Natural killer cell treated with Interleukin-12 subunit alpha and Interleukin-12 subunit beta and Interleukin-15 and Interleukin-18, amount 100 ng/mL, for 72 hours (primary cell): ENCODE data around the gene KCNMA1. TPM values are rescaled to one million over a fixed set of nuclear protein-coding genes. Genes with fewer than 3 reads are reported as not detected.
"Not testable (repeated sequence)": the region's sequence is repeated elsewhere in the genome, so short reads cannot be mapped to it uniquely, and the experiment has no call there.

Experiments used
- ATAC-seq, 2 donors: fragments of 150-1000 bp; cut with Tn5 transposase in 1 of 2; sonication (Bioruptor Pico), chemical (Tn5 transposase) in 1 of 2; 2 replicates each; pipeline ENCODE4 v1.10.0; 2021
- DNase-seq: peaks from one replicate; pipeline ENCODE4 v3.0.0; 2022; ENCODE audit warnings: low spot score
- H3K27ac Mint-ChIP-seq, 2 donors: 1 replicate in 1 of 2; 2 replicates in 1 of 2; pipeline ENCODE4 v1.8.0; 2022; ENCODE audit warnings: mixed read lengths in 2 of 2, mild to moderate bottlenecking in 1 of 2, moderate library complexity in 1 of 2
- H3K27me3 Mint-ChIP-seq, 2 donors: 1 replicate in 1 of 2; 2 replicates in 1 of 2; pipeline ENCODE4 v1.8.0; 2022; ENCODE audit warnings: mixed read lengths in 2 of 2
- H3K36me3 Mint-ChIP-seq: one replicate; pipeline ENCODE4 v1.8.0; 2022; ENCODE audit warnings: mixed read lengths
- H3K4me1 Mint-ChIP-seq, 2 donors: 1 replicate in 1 of 2; 2 replicates in 1 of 2; pipeline ENCODE4 v1.8.0; 2022; ENCODE audit warnings: low read depth in 2 of 2, mixed read lengths in 2 of 2, mild to moderate bottlenecking in 1 of 2
- H3K4me3 Mint-ChIP-seq: one replicate; pipeline ENCODE4 v1.8.0; 2022; ENCODE audit warnings: mixed read lengths
- H3K9me3 Mint-ChIP-seq: 2 replicates; pipeline ENCODE4 v1.8.0; 2022; ENCODE audit warnings: mixed read lengths
- total RNA-seq, 2 donors: library from RNA; stranded (reverse); gene quantifications; one replicate each; pipeline ENCODE4 v1.2.3, GENCODE V29; 2022

Gene KCNMA1
- total RNA-seq, 2 donors from 2014 or later: 2.8 TPM; not detected in 1

- H3K36me3 Mint-ChIP-seq: no peaks in the 10 kb centered on the region
- no peaks in the 10 kb centered on the region for H3K4me1 Mint-ChIP-seq
- no peak overlapping the region for H3K4me3 Mint-ChIP-seq
- H3K27ac Mint-ChIP-seq: no peak overlapping the region
- DNase-seq (no peak), ATAC-seq (no peak)
- no peaks in the 10 kb centered on the region for H3K9me3 Mint-ChIP-seq
- peaks cover 19 to 28% of the 10 kb centered on the region in 2 donors for H3K27me3 Mint-ChIP-seq
Measured at GRCh38 chr10:77400033-77400432, 237.6 kb downstream of the KCNMA1 start.

DNA sequence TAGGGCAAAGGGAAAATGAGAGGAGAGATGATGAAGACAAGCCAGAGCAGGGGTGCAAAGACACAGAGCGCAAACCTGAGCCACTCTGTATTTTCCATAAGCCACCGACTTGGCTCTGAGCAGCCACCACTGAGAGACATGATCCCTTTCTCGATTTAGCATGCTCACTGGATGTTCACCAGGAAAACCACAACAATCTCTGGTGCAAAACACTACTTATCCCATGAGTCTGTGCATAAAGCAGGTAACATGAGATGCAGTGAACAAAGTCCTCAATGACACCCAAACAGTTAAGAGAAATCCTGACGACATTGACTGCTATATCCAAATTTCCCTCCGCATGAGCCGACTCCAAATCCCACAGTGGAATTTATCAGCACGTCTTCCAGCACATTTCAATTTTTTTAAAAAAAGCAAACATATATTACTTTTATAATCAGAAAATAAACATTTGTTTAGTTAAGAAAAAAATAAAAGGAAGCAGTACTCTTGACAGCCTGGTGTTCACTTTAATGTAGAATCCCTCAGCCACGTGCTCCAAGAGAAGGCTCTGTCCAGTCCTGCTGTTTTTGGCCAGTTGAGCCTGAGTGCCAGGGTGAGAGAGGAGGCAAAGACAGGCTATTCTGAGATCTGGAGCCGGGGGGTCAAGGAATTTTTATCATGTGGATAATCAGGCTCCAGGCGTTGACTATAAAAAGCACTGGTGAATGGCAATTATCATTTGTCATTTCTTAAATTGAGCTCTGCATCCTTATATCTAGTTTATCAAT, 238.4 kb downstream of the KCNMA1 start:
- ATAC-seq (no peak), DNase-seq (no peak)
- Mint-ChIP-seq H3K4me1 (no peaks in the 10 kb centered on the region), H3K27ac (no peak overlapping the region), H3K9me3 (no peaks in the 10 kb centered on the region), H3K36me3 (no peaks in the 10 kb centered on the region), H3K4me3 (no peak overlapping the region), H3K27me3 (peaks cover 19 to 28% of the 10 kb centered on the region in 2 donors)

- Mint-ChIP-seq H3K4me3 (no peak overlapping the region), H3K9me3 (no peaks in the 10 kb centered on the region)
Measured at GRCh38 chr10:77398558-77398957, 239.1 kb downstream of the KCNMA1 start.

GRCh38 chr10:77397103-77397502, 240.5 kb downstream of the KCNMA1 start:
- ATAC-seq: no peak
- Mint-ChIP-seq H3K4me1 (no peaks in the 10 kb centered on the region), H3K36me3 (no peaks in the 10 kb centered on the region), H3K9me3 (no peaks in the 10 kb centered on the region), H3K27ac (no peak overlapping the region), H3K27me3 (peaks cover 12 to 19% of the 10 kb centered on the region in 2 donors), H3K4me3 (no peak overlapping the region)
- no peak for DNase-seq

More at GRCh38 chr10:77398558-77398957, 239.1 kb downstream of the KCNMA1 start:
- peaks cover 18 to 28% of the 10 kb centered on the region in 2 donors for H3K27me3 Mint-ChIP-seq
- no peaks in the 10 kb centered on the region for H3K36me3 Mint-ChIP-seq
- no peak overlapping the region for H3K27ac Mint-ChIP-seq
- no peaks in the 10 kb centered on the region for H3K4me1 Mint-ChIP-seq
- ATAC-seq (no peak), DNase-seq (no peak)

DNA sequence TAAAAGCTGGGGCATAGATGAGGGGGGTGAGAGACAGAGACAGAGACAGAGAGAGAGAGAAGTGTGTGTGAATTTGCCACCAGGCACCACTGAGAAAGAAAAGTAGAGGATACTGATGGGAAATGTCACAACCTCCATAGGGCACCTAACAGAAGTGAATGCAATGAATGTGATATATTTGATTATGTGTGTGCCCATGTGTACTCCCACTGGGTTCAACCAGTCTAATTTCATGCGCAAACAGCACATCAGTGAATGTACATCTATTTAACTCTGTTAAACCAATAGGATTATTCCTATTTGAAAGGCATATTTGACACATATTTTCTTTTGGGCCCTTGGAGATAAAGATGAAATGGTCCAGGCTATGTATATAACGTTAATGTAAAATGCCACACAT, 241.3 kb downstream of the KCNMA1 start:
- Mint-ChIP-seq H3K4me1 (no peaks in the 10 kb centered on the region), H3K36me3 (no peaks in the 10 kb centered on the region), H3K9me3 (no peaks in the 10 kb centered on the region), H3K27me3 (peaks cover 4 to 11% of the 10 kb centered on the region in 2 donors), H3K4me3 (no peak overlapping the region), H3K27ac (no peak overlapping the region)
- DNase-seq (no peak), ATAC-seq (no peak)

DNA sequence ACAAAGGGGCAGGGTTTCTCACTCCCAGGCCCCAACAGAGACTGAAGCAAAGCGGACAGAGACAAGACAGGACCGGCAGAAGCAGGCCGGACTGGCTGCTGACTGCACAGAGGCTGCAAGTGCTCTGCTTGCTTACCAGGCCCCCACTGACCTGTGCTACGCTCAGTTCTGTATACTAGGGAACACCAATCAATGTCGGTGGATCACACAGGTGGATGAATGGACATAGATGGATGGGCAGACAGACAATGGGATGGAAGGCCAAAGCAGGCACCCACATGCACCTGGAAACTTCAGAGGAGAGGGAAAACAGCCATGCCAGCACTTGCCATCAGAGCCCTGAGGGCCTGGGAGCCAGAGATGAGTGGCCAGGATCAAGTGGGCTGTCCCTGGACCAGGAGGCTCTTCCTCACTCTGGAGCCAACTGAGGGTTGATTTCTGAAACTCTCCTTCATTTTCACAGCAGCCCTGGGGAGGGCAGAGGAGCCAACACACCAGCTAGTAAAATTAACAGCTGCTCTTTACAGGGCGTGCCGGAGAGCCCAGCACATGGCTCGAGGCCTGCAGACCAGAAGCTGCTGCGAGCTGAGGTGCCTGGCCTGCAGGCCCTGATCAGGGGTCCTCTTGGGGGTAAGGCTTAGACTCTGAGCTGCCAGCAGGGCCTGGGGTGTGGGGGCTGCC, 243.6 kb downstream of the KCNMA1 start:
- peak in 1 of 2 donors; percentile 50 for ATAC-seq
- Mint-ChIP-seq H3K4me3 (no peak overlapping the region), H3K27ac (no peak overlapping the region), H3K36me3 (no peaks in the 10 kb centered on the region), H3K9me3 (no peaks in the 10 kb centered on the region), H3K4me1 (no peaks in the 10 kb centered on the region), H3K27me3 (peaks cover 3 to 8% of the 10 kb centered on the region in 2 donors)
- no peak for DNase-seq

GRCh38 chr10:77393411-77393810, 244.2 kb downstream of the KCNMA1 start:
- ATAC-seq (no peak), DNase-seq (no peak)
- peaks cover 3% of the 10 kb centered on the region in 2 donors for H3K27me3 Mint-ChIP-seq
- H3K4me3 Mint-ChIP-seq: no peak overlapping the region
- H3K9me3 Mint-ChIP-seq: no peaks in the 10 kb centered on the region
- no peak overlapping the region for H3K27ac Mint-ChIP-seq
- no peaks in the 10 kb centered on the region for H3K36me3 Mint-ChIP-seq
- H3K4me1 Mint-ChIP-seq: no peaks in the 10 kb centered on the region

DNA sequence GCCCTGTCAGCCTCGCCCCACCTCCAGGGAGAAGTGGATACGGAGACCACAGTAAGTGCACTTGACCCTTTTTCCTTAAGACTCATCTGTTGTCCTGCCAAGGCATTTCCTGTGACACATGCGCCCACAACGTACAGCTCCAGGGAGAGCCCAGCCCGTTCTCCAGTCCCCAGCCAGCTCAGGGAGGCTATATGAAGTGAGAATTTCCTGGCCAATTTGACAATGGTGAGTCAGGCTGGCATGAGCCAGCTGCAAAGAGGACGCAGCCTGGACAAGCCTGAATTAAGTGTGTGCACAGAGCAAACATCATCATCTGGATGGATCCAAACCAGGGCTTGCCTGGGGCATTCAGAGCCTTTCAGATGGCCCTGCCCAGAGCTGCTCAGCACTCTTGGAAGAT, 244.8 kb downstream of the KCNMA1 start:
- ATAC-seq (no peak), DNase-seq (no peak)
- peaks cover 3 to 4% of the 10 kb centered on the region in 2 donors for H3K27me3 Mint-ChIP-seq
- H3K4me1 Mint-ChIP-seq: no peaks in the 10 kb centered on the region
- no peaks in the 10 kb centered on the region for H3K9me3 Mint-ChIP-seq
- H3K4me3 Mint-ChIP-seq: no peak overlapping the region
- no peaks in the 10 kb centered on the region for H3K36me3 Mint-ChIP-seq
- H3K27ac Mint-ChIP-seq: no peak overlapping the region

DNA sequence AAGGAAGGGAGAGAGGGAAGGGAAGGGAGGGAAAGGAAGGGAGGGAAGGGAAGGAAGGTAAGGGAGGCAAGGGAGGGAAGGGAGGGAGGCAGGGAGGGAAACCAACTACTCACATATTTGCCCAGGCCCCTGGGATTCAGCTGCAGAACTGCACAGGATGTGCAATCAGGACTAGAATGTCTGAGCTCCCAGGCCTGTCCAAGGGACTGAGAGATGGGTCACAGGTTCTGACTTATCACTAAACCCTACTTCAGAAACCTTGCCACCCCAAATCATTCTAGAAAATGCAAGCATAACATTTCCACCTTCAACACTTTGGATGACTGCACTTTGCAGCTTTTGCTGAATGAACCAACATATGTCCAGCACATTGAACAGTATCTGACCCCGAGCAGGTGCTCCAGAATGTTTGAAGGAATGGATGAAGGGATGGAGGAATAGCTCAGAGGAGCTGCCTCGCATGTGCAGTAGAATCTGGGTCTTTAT, 245.3 kb downstream of the KCNMA1 start:
- no peaks in the 10 kb centered on the region for H3K4me1 Mint-ChIP-seq
- H3K36me3 Mint-ChIP-seq: no peaks in the 10 kb centered on the region
- peaks cover 3 to 5% of the 10 kb centered on the region in 2 donors for H3K27me3 Mint-ChIP-seq
- DNase-seq: no peak
- ATAC-seq: no peak
- no peak overlapping the region for H3K4me3 Mint-ChIP-seq
- no peaks in the 10 kb centered on the region for H3K9me3 Mint-ChIP-seq
- no peak overlapping the region for H3K27ac Mint-ChIP-seq

DNA sequence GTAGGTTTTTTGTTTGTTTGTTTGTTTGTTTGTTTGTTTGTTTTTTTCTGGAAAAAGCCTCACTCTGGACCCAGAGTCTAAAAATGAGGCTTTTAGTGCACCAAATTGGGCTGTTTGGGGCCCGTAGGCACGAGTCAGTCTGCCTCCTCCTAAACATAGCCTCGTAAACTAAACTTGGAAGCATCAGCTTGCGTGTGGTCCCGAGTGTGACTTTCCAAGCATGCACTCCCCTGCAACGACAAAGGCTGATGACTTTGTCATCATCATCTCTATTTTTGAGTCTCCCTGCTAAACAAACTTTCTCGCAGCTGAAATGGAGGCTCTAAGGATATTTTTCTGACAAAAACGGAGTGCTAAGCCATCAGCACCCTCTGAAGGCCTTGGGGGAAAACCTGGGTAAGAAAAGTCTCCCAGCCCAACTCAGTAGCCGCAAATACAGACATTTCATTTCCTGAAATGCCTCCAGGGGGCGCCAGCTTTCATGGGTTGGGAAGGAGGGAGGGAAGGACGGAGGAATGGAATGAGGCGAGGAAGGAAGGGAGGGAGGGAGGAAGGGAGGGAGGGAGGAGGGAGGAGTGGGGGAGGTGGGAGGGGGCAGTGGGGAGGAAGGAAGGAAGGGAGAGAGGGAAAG, 245.9 kb downstream of the KCNMA1 start:
- H3K27me3 Mint-ChIP-seq: peaks cover 2 to 5% of the 10 kb centered on the region in 2 donors
- no peaks in the 10 kb centered on the region for H3K9me3 Mint-ChIP-seq
- no peak overlapping the region for H3K4me3 Mint-ChIP-seq
- H3K36me3 Mint-ChIP-seq: no peaks in the 10 kb centered on the region
- ATAC-seq (no peak), DNase-seq (no peak)
- peaks cover 2 to 3% of the 10 kb centered on the region in 2 donors for H3K4me1 Mint-ChIP-seq
- H3K27ac Mint-ChIP-seq: no peak overlapping the region

- DNase-seq (no peak), ATAC-seq (no peak)
- no peaks in the 10 kb centered on the region for H3K9me3 Mint-ChIP-seq
- no peaks in the 10 kb centered on the region for H3K36me3 Mint-ChIP-seq
- peaks cover 4 to 7% of the 10 kb centered on the region in 2 donors for H3K4me1 Mint-ChIP-seq
- H3K27me3 Mint-ChIP-seq: peaks cover 5% of the 10 kb centered on the region in 2 donors
- no peak overlapping the region for H3K4me3 Mint-ChIP-seq
- H3K27ac Mint-ChIP-seq: no peak overlapping the region
Measured at GRCh38 chr10:77390481-77390891, 247.1 kb downstream of the KCNMA1 start.

- peaks cover 5 to 7% of the 10 kb centered on the region in 2 donors for H3K27me3 Mint-ChIP-seq
- no peak for ATAC-seq
- no peak overlapping the region for H3K4me3 Mint-ChIP-seq
- DNase-seq: no peak
- no peak overlapping the region for H3K27ac Mint-ChIP-seq
- no peaks in the 10 kb centered on the region for H3K9me3 Mint-ChIP-seq
- H3K4me1 Mint-ChIP-seq: peaks cover 4 to 7% of the 10 kb centered on the region in 2 donors
- no peaks in the 10 kb centered on the region for H3K36me3 Mint-ChIP-seq
Measured at GRCh38 chr10:77388571-77389100, 249.0 kb downstream of the KCNMA1 start.

GRCh38 chr10:77387701-77388100, 249.9 kb downstream of the KCNMA1 start:
- not testable (repeated sequence) for ATAC-seq, H3K4me3 Mint-ChIP-seq, H3K4me1 Mint-ChIP-seq, DNase-seq, H3K27ac Mint-ChIP-seq, H3K36me3 Mint-ChIP-seq, H3K27me3 Mint-ChIP-seq, H3K9me3 Mint-ChIP-seq

- DNase-seq (no peak), ATAC-seq (no peak)
- Mint-ChIP-seq H3K27me3 (peaks cover 5 to 7% of the 10 kb centered on the region in 2 donors), H3K27ac (no peak overlapping the region), H3K4me1 (peaks cover 4 to 7% of the 10 kb centered on the region in 2 donors), H3K9me3 (no peaks in the 10 kb centered on the region), H3K4me3 (no peak overlapping the region), H3K36me3 (no peaks in the 10 kb centered on the region)
Measured at GRCh38 chr10:77387247-77387646, 250.4 kb downstream of the KCNMA1 start.
